Left hindlimb (tissue), 1 donor: ENCODE measurements around the gene GRK1.

Experiments
- DNase-seq: peaks from one replicate; pipeline ENCODE4 v3.0.0-alpha.2; 2018

Gene GRK1

GRCh38 chr13:113731192-113732175 is 64.5 kb downstream of the GRK1 start:
- DNase-seq, result peak; percentile 24

- peak; percentile 22 for DNase-seq
Measured at GRCh38 chr13:113732176-113732960, 65.3 kb downstream of the GRK1 start.

- peak; percentile 22 for DNase-seq
Measured at GRCh38 chr13:113732961-113733950, 66.2 kb downstream of the GRK1 start.

- peak; percentile 26 for DNase-seq
Measured at GRCh38 chr13:113734099-113734825, 67.2 kb downstream of the GRK1 start.

GRCh38 chr13:113734826-113735125 is 67.8 kb downstream of the GRK1 start:
- DNase-seq, result peak; percentile 20

GRCh38 chr13:113735194-113735593 is 68.2 kb downstream of the GRK1 start:
- DNase-seq, result peak; percentile 22

- no peak for DNase-seq
Measured at GRCh38 chr13:113735750-113736149, 68.7 kb downstream of the GRK1 start.

GRCh38 chr13:113736258-113736731 is 69.3 kb downstream of the GRK1 start:
- no peak for DNase-seq

GRCh38 chr13:113737803-113738202 is 70.8 kb downstream of the GRK1 start:
- no peak for DNase-seq

- no peak for DNase-seq
Measured at GRCh38 chr13:113739527-113740285, 72.7 kb downstream of the GRK1 start.

- DNase-seq, result no peak
Measured at GRCh38 chr13:113740286-113740556, 73.2 kb downstream of the GRK1 start.

GRCh38 chr13:113740661-113741060 is 73.6 kb downstream of the GRK1 start:
- DNase-seq, result no peak

GRCh38 chr13:113741191-113741668 is 74.2 kb downstream of the GRK1 start:
- peak; percentile 41 for DNase-seq

- peak; percentile 65 for DNase-seq
Measured at GRCh38 chr13:113742000-113742441, 75.0 kb downstream of the GRK1 start.

- DNase-seq, result peak; percentile 26
Measured at GRCh38 chr13:113742445-113743120, 75.6 kb downstream of the GRK1 start.

- peak; percentile 23 for DNase-seq
Measured at GRCh38 chr13:113743366-113744195, 76.6 kb downstream of the GRK1 start.

- DNase-seq, result peak; percentile 27
Measured at GRCh38 chr13:113744197-113745000, 77.4 kb downstream of the GRK1 start.

GRCh38 chr13:113745059-113745458 is 78.0 kb downstream of the GRK1 start:
- no peak for DNase-seq
